ENCODE results near the gene SBNO2. TPM values are rescaled to one million over a fixed set of nuclear protein-coding genes. Genes with fewer than 3 reads are reported as not detected.

SBNO2 gene
- total and polyA plus RNA-seq, 2 of the 4 experiments (the other 2 are of a cell fraction) = 13.4 to 40.5 TPM

- Histone ChIP-seq H3K14ac (replicated peaks; ENCODE audit: low read depth, low read length) (no peak overlapping the region), H3K9me1 (ENCODE audit: insufficient read depth, low read length) (no peaks in the 10 kb centered on the region), H4K91ac (ENCODE audit: insufficient read depth, low read depth, low read length) (no peak overlapping the region), H3K18ac (ENCODE audit: low read depth, low read length) (no peak overlapping the region), H2BK15ac (ENCODE audit: low read depth, low read length) (no peak overlapping the region), H4K5ac (ENCODE audit: low read depth, low read length) (no peak overlapping the region), H3K4me2 (ENCODE audit: low read depth, low read length) (no peak overlapping the region), H3K4me1 (ENCODE audit: control insufficient read depth, insufficient read depth, low read length) (no peaks in the 10 kb centered on the region), H3K27me3 (ENCODE audit: control insufficient read depth, insufficient read depth, low read length) (no peaks in the 10 kb centered on the region), H3K36me3 (ENCODE audit: control insufficient read depth, insufficient read depth, low read length) (peaks cover 47% of the 10 kb centered on the region), H3K79me1 (ENCODE audit: low read depth in 1 of 2, low read length in 2 of 2) (peaks cover 15 to 55% of the 10 kb centered on the region in 2 experiments), H3K23ac (ENCODE audit: low read depth, low read length) (no peak overlapping the region), H3K56ac (ENCODE audit: extremely low read depth, insufficient read depth, low read length) (no peak overlapping the region), H3K9me3 (ENCODE audit: control insufficient read depth, insufficient read depth, low read length) (no peaks in the 10 kb centered on the region), H4K20me1 (ENCODE audit: insufficient read depth, low read length) (peaks cover 21% of the 10 kb centered on the region), H2BK5ac (ENCODE audit: low read depth, low read length, poor library complexity, severe bottlenecking) (no peak overlapping the region), H3K27ac (ENCODE audit: insufficient read depth, low read length) (no peak overlapping the region), H2AFZ (replicated peaks; ENCODE audit: low read length, poor library complexity) (no peak overlapping the region), H2AK9ac (replicated peaks; ENCODE audit: low read depth, low read length, poor library complexity) (no peak overlapping the region), H4K8ac (ENCODE audit: low read depth in 2 of 2, low read length in 2 of 2) (no peak overlapping the region), H2AK5ac (ENCODE audit: low read depth, low read length) (no peak overlapping the region), H2BK120ac (ENCODE audit: low read depth, low read length) (no peak overlapping the region), H2BK20ac (ENCODE audit: low read depth, low read length) (no peak overlapping the region), H3K4me3 (ENCODE audit: insufficient read depth, low read depth, low read length) (no peak overlapping the region), H3K9ac (ENCODE audit: low read depth, low read length) (no peak overlapping the region), H3K4ac (ENCODE audit: low read depth, low read length) (no peak overlapping the region)
- WGBS, 2 experiments (ENCODE audit: extremely low coverage in 2 of 2, insufficient read length in 1 of 2) = 94% methylated on average over 11 of the region's 39 CpGs; no CpG with 5 or more reads in 1 of the 2 experiments
- TF ChIP-seq CTCF (conservative IDR thresholded peaks at IDR 0.05; ENCODE audit: low read depth, low read length) (no peak), BHLHE40 (IDR thresholded peaks at IDR 0.05; ENCODE audit: low read depth, low read length) (no peak)
- intact Hi-C loops (cut with micrococcal nuclease) (no loop called here), in situ Hi-C loops (cut with MboI; ENCODE audit: low sequenced_read_pairs) (no loop called here), dilution Hi-C loops (cut with HindIII; ENCODE audit: low sequenced_read_pairs, unreplicated experiment) (no loop called here)
- POLR2A ChIA-PET (ENCODE audit: unreplicated experiment) = no interaction called here
- CTCF ChIA-PET = no interaction called here
- no TSS peak for BruUV-seq (replicated peaks)
- no peak for ATAC-seq (ENCODE audit: low read depth)
- no peak for DNase-seq
These were observed 33.6 kb downstream of the SBNO2 start for GRCh38 chr19:1140272-1141027.

All from IMR-90 (cell line).